ENCODE data around the gene DLGAP4. TPM values are rescaled to one million over a fixed set of nuclear protein-coding genes. Genes with fewer than 3 reads are reported as not detected.

DLGAP4 gene
- total and polyA plus RNA-seq, 2 of the 13 experiments (the other 11 are each of a cell fraction or from before 2014, with no cell fraction given) = 15.2 to 26.7 TPM

DNA sequence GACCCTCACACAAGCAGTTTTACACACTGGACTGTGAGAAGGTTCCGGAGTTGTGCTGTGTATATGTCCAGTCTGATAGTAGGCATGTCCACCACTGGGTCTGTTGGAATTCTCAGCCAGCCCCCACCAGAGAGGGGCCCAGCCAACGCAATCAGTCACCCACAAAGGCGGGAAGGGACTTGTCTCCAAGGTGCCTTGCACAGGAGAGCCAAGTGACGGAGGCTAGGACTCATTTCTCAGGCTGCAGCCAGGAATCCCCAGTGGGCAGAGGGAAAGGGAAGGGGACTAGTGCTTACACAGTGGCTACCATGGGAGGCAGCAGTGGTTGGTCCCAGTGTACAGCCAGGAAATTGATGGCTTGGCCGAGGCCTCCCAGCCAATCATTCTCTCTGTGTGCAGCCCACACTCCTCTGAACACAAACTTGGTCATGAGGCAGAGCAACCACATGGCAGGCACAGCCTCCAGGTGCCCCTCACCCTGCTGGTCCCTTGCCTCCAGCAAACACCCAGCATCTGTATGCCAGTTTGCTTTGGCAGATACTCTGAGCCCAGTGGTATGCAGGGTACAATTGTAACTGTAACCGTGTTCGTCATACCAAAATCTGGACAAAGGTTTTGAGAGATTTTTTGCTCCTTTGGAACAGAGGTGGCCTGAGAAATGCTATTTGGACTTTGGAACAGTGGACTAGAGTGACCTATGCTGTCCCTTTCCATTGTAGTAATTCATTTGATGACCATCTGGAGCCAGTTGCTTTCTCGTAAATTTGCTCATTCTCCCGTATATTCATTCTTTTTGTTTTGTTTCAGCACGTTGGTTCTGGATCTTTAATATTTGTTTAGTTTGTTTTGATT is 162.2 kb downstream of the DLGAP4 start (continued):
- TF ChIP-seq, protein P1, sequence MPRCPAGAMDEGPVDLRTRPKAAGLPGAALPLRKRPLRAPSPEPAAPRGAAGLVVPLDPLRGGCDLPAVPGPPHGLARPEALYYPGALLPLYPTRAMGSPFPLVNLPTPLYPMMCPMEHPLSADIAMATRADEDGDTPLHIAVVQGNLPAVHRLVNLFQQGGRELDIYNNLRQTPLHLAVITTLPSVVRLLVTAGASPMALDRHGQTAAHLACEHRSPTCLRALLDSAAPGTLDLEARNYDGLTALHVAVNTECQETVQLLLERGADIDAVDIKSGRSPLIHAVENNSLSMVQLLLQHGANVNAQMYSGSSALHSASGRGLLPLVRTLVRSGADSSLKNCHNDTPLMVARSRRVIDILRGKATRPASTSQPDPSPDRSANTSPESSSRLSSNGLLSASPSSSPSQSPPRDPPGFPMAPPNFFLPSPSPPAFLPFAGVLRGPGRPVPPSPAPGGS (CRISPR knock-in tag; IDR thresholded peaks at IDR 0.05) = peak; percentile 68; the same call in 1 of the 2 replicates
- TF ChIP-seq, protein P2, sequence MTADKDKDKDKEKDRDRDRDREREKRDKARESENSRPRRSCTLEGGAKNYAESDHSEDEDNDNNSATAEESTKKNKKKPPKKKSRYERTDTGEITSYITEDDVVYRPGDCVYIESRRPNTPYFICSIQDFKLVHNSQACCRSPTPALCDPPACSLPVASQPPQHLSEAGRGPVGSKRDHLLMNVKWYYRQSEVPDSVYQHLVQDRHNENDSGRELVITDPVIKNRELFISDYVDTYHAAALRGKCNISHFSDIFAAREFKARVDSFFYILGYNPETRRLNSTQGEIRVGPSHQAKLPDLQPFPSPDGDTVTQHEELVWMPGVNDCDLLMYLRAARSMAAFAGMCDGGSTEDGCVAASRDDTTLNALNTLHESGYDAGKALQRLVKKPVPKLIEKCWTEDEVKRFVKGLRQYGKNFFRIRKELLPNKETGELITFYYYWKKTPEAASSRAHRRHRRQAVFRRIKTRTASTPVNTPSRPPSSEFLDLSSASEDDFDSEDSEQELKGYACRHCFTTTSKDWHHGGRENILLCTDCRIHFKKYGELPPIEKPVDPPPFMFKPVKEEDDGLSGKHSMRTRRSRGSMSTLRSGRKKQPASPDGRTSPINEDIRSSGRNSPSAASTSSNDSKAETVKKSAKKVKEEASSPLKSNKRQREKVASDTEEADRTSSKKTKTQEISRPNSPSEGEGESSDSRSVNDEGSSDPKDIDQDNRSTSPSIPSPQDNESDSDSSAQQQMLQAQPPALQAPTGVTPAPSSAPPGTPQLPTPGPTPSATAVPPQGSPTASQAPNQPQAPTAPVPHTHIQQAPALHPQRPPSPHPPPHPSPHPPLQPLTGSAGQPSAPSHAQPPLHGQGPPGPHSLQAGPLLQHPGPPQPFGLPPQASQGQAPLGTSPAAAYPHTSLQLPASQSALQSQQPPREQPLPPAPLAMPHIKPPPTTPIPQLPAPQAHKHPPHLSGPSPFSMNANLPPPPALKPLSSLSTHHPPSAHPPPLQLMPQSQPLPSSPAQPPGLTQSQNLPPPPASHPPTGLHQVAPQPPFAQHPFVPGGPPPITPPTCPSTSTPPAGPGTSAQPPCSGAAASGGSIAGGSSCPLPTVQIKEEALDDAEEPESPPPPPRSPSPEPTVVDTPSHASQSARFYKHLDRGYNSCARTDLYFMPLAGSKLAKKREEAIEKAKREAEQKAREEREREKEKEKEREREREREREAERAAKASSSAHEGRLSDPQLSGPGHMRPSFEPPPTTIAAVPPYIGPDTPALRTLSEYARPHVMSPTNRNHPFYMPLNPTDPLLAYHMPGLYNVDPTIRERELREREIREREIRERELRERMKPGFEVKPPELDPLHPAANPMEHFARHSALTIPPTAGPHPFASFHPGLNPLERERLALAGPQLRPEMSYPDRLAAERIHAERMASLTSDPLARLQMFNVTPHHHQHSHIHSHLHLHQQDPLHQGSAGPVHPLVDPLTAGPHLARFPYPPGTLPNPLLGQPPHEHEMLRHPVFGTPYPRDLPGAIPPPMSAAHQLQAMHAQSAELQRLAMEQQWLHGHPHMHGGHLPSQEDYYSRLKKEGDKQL (CRISPR knock-in tag; IDR thresholded peaks at IDR 0.05; ENCODE audit: low read depth) = peak; percentile 27; the same call in 1 of the 2 replicates
- TF ChIP-seq ZNF24 (IDR thresholded peaks at IDR 0.05) = peak; percentile 48; the same call in 1 of the 2 replicates
- TF ChIP-seq SAFB2 (CRISPR knock-in tag; IDR thresholded peaks at IDR 0.05; ENCODE audit: borderline replicate concordance, low read depth) = peak; percentile 45; the same call in 1 of the 2 replicates
- peak; percentile 82 for TF ChIP-seq ZMYM3 (CRISPR knock-in tag; IDR thresholded peaks at IDR 0.05)
- peak; percentile 67; the same call in 1 of the 2 replicates for TF ChIP-seq ZNF724P (CRISPR knock-in tag; IDR thresholded peaks at IDR 0.05; ENCODE audit: borderline replicate concordance)
- no peak for TF ChIP-seq ZNF713 (CRISPR knock-in tag; IDR thresholded peaks at IDR 0.05)
- peak; percentile 80; the same call in 1 of the 2 replicates for TF ChIP-seq MEF2D (CRISPR knock-in tag; IDR thresholded peaks at IDR 0.05)
- TF ChIP-seq ZNF274 (CRISPR knock-in tag; IDR thresholded peaks at IDR 0.05) = peak; percentile 95
- TF ChIP-seq, protein P3, sequence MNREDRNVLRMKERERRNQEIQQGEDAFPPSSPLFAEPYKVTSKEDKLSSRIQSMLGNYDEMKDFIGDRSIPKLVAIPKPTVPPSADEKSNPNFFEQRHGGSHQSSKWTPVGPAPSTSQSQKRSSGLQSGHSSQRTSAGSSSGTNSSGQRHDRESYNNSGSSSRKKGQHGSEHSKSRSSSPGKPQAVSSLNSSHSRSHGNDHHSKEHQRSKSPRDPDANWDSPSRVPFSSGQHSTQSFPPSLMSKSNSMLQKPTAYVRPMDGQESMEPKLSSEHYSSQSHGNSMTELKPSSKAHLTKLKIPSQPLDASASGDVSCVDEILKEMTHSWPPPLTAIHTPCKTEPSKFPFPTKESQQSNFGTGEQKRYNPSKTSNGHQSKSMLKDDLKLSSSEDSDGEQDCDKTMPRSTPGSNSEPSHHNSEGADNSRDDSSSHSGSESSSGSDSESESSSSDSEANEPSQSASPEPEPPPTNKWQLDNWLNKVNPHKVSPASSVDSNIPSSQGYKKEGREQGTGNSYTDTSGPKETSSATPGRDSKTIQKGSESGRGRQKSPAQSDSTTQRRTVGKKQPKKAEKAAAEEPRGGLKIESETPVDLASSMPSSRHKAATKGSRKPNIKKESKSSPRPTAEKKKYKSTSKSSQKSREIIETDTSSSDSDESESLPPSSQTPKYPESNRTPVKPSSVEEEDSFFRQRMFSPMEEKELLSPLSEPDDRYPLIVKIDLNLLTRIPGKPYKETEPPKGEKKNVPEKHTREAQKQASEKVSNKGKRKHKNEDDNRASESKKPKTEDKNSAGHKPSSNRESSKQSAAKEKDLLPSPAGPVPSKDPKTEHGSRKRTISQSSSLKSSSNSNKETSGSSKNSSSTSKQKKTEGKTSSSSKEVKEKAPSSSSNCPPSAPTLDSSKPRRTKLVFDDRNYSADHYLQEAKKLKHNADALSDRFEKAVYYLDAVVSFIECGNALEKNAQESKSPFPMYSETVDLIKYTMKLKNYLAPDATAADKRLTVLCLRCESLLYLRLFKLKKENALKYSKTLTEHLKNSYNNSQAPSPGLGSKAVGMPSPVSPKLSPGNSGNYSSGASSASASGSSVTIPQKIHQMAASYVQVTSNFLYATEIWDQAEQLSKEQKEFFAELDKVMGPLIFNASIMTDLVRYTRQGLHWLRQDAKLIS (CRISPR knock-in tag; IDR thresholded peaks at IDR 0.05) = 0 out of 2 replicates have a peak, but pooled peaks have one; percentile 31
- TF ChIP-seq ZNF33B (CRISPR knock-in tag; IDR thresholded peaks at IDR 0.05) = peak; percentile 71; the same call in 1 of the 2 replicates
- TF ChIP-seq, protein P4, sequence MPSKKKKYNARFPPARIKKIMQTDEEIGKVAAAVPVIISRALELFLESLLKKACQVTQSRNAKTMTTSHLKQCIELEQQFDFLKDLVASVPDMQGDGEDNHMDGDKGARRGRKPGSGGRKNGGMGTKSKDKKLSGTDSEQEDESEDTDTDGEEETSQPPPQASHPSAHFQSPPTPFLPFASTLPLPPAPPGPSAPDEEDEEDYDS (CRISPR knock-in tag; IDR thresholded peaks at IDR 0.05) = peak; percentile 72
- peak; percentile 19; the same call in 1 of the 2 replicates for TF ChIP-seq ZNF350 (CRISPR knock-in tag; IDR thresholded peaks at IDR 0.05; ENCODE audit: borderline replicate concordance, low read depth)
- peak; percentile 76; the same call in 1 of the 2 replicates for TF ChIP-seq MZF1 (CRISPR knock-in tag; IDR thresholded peaks at IDR 0.05; ENCODE audit: borderline replicate concordance)
- peak; percentile 32 for TF ChIP-seq ZNF781 (CRISPR knock-in tag; IDR thresholded peaks at IDR 0.05; ENCODE audit: borderline replicate concordance, not compliant biosample characterization)
- peak; percentile 73 for TF ChIP-seq SOX13 (IDR thresholded peaks at IDR 0.05)
- TF ChIP-seq SOX13 (CRISPR knock-in tag; conservative IDR thresholded peaks at IDR 0.05 in 1 of 2, IDR thresholded peaks at IDR 0.05 in 1 of 2) = peak in 1 of 2 experiments; percentile 90; a peak in 2 of 4 replicates

Measured in HepG2 (cell line).